ENCODE data around the gene TDRD10.

TDRD10 gene, protein sequence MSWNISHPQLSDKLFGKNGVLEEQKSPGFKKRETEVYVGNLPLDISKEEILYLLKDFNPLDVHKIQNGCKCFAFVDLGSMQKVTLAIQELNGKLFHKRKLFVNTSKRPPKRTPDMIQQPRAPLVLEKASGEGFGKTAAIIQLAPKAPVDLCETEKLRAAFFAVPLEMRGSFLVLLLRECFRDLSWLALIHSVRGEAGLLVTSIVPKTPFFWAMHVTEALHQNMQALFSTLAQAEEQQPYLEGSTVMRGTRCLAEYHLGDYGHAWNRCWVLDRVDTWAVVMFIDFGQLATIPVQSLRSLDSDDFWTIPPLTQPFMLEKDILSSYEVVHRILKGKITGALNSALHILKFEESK

GRCh38 chr1:154502066-154502743 is at the start of gene TDRD10, which contains the start of gene SHE:
TSS of gene TDRD10 (plus strand) at chr1:154502219. CDS start at chr1:154506904, 4,685 bp downstream.
TSS of gene SHE (minus strand) at chr1:154502412. CDS start at chr1:154502026, 386 bp downstream.
- H3K27me3 Mint-ChIP-seq = peaks cover 61% of the 10 kb centered on the region
- ATAC-seq (no peak), DNase-seq (no peak)
- peak within 1 kb of the TSS; percentile 6 for H3K4me3 Mint-ChIP-seq
- H3K4me1 Mint-ChIP-seq = peaks cover 18% of the 10 kb centered on the region
- H3K36me3 Mint-ChIP-seq (ENCODE audit: low read depth) = no peaks in the 10 kb centered on the region
- no peaks in the 10 kb centered on the region for H3K9me3 Mint-ChIP-seq
- no peak within 1 kb of the TSS for H3K27ac Mint-ChIP-seq

- H3K4me3 Mint-ChIP-seq = no peak overlapping the region
- H3K27ac Mint-ChIP-seq = no peak overlapping the region
- no peak for ATAC-seq
Measured at GRCh38 chr1:154453161-154453560, 48.9 kb upstream of the TDRD10 start.

GRCh38 chr1:154453574-154454352 is 48.3 kb upstream of the TDRD10 start:
- Mint-ChIP-seq H3K4me1 (peaks cover 18% of the 10 kb centered on the region), H3K36me3 (ENCODE audit: low read depth) (peaks cover 24% of the 10 kb centered on the region), H3K9me3 (no peaks in the 10 kb centered on the region), H3K27me3 (peaks cover 17% of the 10 kb centered on the region), H3K4me3 (no peak overlapping the region), H3K27ac (peak overlapping the region; percentile 28)
- peak; percentile 34 for DNase-seq
- peak; percentile 68 for ATAC-seq

More at GRCh38 chr1:154453161-154453560, 48.9 kb upstream of the TDRD10 start:
- DNase-seq = no peak
- peaks cover 17% of the 10 kb centered on the region for H3K27me3 Mint-ChIP-seq
- H3K9me3 Mint-ChIP-seq = no peaks in the 10 kb centered on the region
- H3K36me3 Mint-ChIP-seq (ENCODE audit: low read depth) = peaks cover 24% of the 10 kb centered on the region
- peaks cover 18% of the 10 kb centered on the region for H3K4me1 Mint-ChIP-seq

DNA sequence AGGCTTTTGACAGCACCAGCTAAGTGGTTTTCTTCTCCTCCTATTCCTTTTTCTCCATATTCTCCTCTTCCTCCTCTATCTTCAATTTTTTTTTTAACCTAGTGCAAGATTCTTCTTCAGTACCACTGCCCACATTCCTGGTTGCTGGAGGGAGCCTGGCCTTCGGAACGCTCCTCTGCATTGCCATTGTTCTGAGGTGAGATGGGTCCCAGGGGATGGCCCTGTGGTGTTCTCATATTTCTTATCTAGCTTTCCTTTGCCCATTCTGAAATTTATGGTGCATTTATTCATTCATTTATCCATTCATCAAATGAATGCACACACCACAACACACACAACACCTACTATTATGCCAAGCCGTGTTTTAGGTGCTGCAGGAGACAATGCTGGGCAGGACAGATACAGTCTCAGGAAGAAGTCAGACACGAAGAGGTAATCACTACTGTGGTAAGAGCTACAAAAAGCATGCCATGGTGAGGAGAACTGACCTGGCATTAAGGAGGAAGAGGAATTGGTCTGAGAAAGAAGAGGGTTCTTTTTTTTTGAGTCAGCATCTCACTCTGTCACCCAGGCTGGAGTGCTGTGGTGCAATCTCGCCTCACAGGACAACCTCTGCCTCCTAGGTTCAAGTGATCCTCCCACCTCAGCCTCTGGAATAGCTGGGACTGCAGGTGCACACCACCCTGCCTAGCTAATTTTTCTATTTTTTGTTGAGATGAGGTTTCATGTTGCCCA is 47.5 kb upstream of the TDRD10 start:
- Mint-ChIP-seq H3K4me3 (no peak overlapping the region), H3K27me3 (peaks cover 16% of the 10 kb centered on the region), H3K4me1 (peaks cover 18% of the 10 kb centered on the region), H3K36me3 (ENCODE audit: low read depth) (peaks cover 24% of the 10 kb centered on the region), H3K9me3 (no peaks in the 10 kb centered on the region), H3K27ac (no peak overlapping the region)
- DNase-seq (no peak), ATAC-seq (no peak)

GRCh38 chr1:154456631-154457030 is 45.4 kb upstream of the TDRD10 start:
- Mint-ChIP-seq H3K36me3 (ENCODE audit: low read depth) (peaks cover 20% of the 10 kb centered on the region), H3K27me3 (peaks cover 12% of the 10 kb centered on the region), H3K4me3 (no peak overlapping the region), H3K27ac (no peak overlapping the region), H3K4me1 (peaks cover 24% of the 10 kb centered on the region), H3K9me3 (no peaks in the 10 kb centered on the region)
- DNase-seq = no peak
- ATAC-seq = no peak

DNA sequence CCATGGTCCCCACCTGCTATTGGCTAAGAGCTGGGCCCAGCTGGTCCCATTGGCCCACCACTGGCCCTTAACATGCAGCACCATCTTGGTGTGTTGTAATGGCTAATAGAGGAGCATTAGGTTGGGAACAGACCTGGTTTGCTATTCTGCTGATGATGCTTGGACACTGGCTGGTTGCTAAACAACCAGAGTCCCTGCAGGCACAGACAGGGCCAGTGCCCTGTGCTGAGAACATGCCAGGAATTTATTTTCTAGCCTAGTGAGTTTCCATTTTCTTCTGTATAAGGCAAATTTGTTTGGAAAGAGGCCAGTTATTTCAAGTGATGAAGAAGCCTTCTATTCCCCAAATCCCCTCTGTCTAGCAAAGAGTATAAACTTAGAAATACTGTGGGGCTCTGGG is 42.9 kb upstream of the TDRD10 start:
- Mint-ChIP-seq H3K4me1 (peaks cover 30% of the 10 kb centered on the region), H3K36me3 (ENCODE audit: low read depth) (peaks cover 10% of the 10 kb centered on the region), H3K4me3 (no peak overlapping the region), H3K27me3 (peaks cover 4% of the 10 kb centered on the region), H3K9me3 (no peaks in the 10 kb centered on the region), H3K27ac (no peak overlapping the region)
- DNase-seq = no peak
- no peak for ATAC-seq

- H3K36me3 Mint-ChIP-seq (ENCODE audit: low read depth) = peaks cover 8% of the 10 kb centered on the region
- DNase-seq = no peak
Measured at GRCh38 chr1:154460695-154461260, 41.2 kb upstream of the TDRD10 start.

GRCh38 chr1:154463512-154463990 is 38.5 kb upstream of the TDRD10 start:
- Mint-ChIP-seq H3K36me3 (ENCODE audit: low read depth) (no peaks in the 10 kb centered on the region), H3K27ac (peak overlapping the region; percentile 43), H3K27me3 (no peaks in the 10 kb centered on the region), H3K4me3 (peak overlapping the region; percentile 3), H3K4me1 (peaks cover 62% of the 10 kb centered on the region), H3K9me3 (no peaks in the 10 kb centered on the region)
- ATAC-seq (peak; percentile 90), DNase-seq (peak; percentile 44)

More at GRCh38 chr1:154460695-154461260, 41.2 kb upstream of the TDRD10 start:
- H3K9me3 Mint-ChIP-seq = no peaks in the 10 kb centered on the region
- no peak overlapping the region for H3K4me3 Mint-ChIP-seq
- no peak for ATAC-seq
- H3K4me1 Mint-ChIP-seq = peaks cover 39% of the 10 kb centered on the region
- H3K27ac Mint-ChIP-seq = no peak overlapping the region
- peaks cover 4% of the 10 kb centered on the region for H3K27me3 Mint-ChIP-seq

GRCh38 chr1:154465621-154466195 is 36.3 kb upstream of the TDRD10 start:
- Mint-ChIP-seq H3K27me3 (no peaks in the 10 kb centered on the region), H3K36me3 (ENCODE audit: low read depth) (no peaks in the 10 kb centered on the region), H3K4me3 (no peak overlapping the region), H3K27ac (no peak overlapping the region), H3K9me3 (no peaks in the 10 kb centered on the region), H3K4me1 (peaks cover 59% of the 10 kb centered on the region)
- DNase-seq (no peak), ATAC-seq (no peak)

GRCh38 chr1:154466206-154466605 is 35.8 kb upstream of the TDRD10 start:
- Mint-ChIP-seq H3K27ac (no peak overlapping the region), H3K4me3 (no peak overlapping the region), H3K4me1 (peaks cover 57% of the 10 kb centered on the region), H3K36me3 (ENCODE audit: low read depth) (no peaks in the 10 kb centered on the region), H3K27me3 (no peaks in the 10 kb centered on the region), H3K9me3 (no peaks in the 10 kb centered on the region)
- DNase-seq (no peak), ATAC-seq (no peak)

DNA sequence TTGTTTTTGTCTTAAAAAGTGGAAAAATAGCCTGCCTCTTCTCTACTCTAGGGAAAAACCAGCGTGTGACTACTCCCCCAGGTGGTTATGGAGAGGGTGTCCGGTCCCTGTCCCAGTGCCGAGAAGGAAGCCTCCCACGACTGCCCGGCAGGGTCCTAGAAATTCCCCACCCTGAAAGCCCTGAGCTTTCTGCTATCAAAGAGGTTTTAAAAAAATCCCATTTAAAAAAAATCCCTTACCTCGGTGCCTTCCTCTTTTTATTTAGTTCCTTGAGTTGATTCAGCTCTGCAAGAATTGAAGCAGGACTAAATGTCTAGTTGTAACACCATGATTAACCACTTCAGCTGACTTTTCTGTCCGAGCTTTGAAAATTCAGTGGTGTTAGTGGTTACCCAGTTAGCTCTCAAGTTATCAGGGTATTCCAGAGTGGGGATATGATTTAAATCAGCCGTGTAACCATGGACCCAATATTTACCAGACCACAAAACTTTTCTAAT is 35.0 kb upstream of the TDRD10 start:
- Mint-ChIP-seq H3K4me1 (peaks cover 55% of the 10 kb centered on the region), H3K36me3 (ENCODE audit: low read depth) (no peaks in the 10 kb centered on the region), H3K4me3 (no peak overlapping the region), H3K27ac (peak overlapping the region; percentile 39), H3K27me3 (no peaks in the 10 kb centered on the region), H3K9me3 (no peaks in the 10 kb centered on the region)
- DNase-seq (no peak), ATAC-seq (no peak)

DNA sequence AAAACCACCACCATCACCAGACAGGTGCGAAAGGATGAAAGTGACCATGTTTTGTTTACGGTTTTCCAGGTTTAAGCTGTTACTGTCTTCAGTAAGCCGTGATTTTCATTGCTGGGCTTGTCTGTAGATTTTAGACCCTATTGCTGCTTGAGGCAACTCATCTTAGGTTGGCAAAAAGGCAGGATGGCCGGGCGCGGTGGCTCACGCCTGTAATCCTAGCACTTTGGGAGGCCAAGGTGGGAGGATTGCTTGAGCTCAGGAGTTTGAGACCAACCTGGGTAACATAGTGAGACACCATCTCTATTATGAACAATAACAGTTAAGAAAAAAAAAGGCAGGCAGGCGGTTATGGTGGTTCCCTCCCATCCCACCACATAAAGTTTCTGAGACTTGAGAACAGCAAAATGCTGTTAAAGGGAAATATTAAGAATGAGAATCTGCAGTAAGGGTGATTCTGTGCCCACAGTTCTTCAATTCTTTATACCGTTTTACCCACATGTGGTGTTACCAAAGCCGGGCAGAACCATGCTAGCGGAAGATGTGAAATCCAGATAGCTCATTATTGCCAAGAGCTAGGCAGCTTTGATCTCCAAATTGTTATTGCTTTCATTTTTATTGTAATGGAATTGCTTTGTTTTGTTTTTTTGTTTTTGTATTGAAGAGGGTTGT is 34.5 kb upstream of the TDRD10 start:
- DNase-seq = no peak
- ATAC-seq = peak; percentile 21
- no peaks in the 10 kb centered on the region for H3K9me3 Mint-ChIP-seq
- peak overlapping the region; percentile 39 for H3K27ac Mint-ChIP-seq
- H3K4me1 Mint-ChIP-seq = peaks cover 52% of the 10 kb centered on the region
- H3K4me3 Mint-ChIP-seq = no peak overlapping the region
- H3K27me3 Mint-ChIP-seq = no peaks in the 10 kb centered on the region
- no peaks in the 10 kb centered on the region for H3K36me3 Mint-ChIP-seq (ENCODE audit: low read depth)
